Activated T-cell treated with anti-CD3 and anti-CD28 coated beads, Interleukin-2, amount 50 U/mL, for 24 hours (primary cell): ENCODE results near the gene CLIC4.
"Not testable (repeated sequence)": the region's sequence is repeated elsewhere in the genome, so short reads cannot be mapped to it uniquely, and the experiment has no call there.

Source experiments
- DNase-seq: peaks from one replicate; pipeline ENCODE4 v3.0.0-alpha.2; 2020
- H3K27ac Mint-ChIP-seq: 2 replicates; pipeline ENCODE4 v1.8.0; 2020; ENCODE audit warnings: mild to moderate bottlenecking, mixed read lengths
- H3K27me3 Mint-ChIP-seq: 2 replicates; pipeline ENCODE4 v1.8.0; 2020; ENCODE audit warnings: mixed read lengths
- H3K36me3 Mint-ChIP-seq: 2 replicates; pipeline ENCODE4 v1.8.0; 2020; ENCODE audit warnings: low read depth, mixed read lengths
- H3K4me1 Mint-ChIP-seq: 2 replicates; pipeline ENCODE4 v1.8.0; 2020; ENCODE audit warnings: low read depth, mixed read lengths
- H3K4me3 Mint-ChIP-seq: 2 replicates; pipeline ENCODE4 v1.8.0; 2020; ENCODE audit warnings: mild to moderate bottlenecking, moderate library complexity, mixed read lengths
- H3K9me3 Mint-ChIP-seq: 2 replicates; pipeline ENCODE4 v1.8.0; 2020; ENCODE audit warnings: mixed read lengths

The CLIC4 gene

DNA sequence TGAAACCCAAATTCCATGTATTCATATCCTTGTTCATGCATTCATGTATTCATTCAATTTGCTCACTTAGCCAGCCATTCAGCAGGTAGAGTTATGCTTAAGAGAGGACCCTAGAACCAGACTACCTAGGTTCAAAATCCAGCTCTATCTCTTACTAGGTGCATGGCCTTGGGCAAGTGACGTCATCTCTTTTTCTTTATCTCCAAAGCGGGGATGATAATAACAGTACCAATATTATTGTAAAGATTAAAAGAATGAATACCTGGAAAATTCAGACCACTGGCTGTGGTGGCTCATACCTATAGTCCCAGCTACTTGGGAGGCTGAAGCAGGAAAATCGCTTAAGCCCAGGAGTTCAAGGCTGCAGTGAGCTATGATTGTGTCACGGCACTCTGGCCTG is 33.9 kb upstream of the CLIC4 start:
- H3K4me3 Mint-ChIP-seq, result no peak overlapping the region
- H3K36me3 Mint-ChIP-seq, result no peaks in the 10 kb centered on the region
- H3K27me3 Mint-ChIP-seq, result no peaks in the 10 kb centered on the region
- no peak for DNase-seq
- no peak overlapping the region for H3K27ac Mint-ChIP-seq
- H3K4me1 Mint-ChIP-seq, result peaks cover 17% of the 10 kb centered on the region
- no peaks in the 10 kb centered on the region for H3K9me3 Mint-ChIP-seq

DNA sequence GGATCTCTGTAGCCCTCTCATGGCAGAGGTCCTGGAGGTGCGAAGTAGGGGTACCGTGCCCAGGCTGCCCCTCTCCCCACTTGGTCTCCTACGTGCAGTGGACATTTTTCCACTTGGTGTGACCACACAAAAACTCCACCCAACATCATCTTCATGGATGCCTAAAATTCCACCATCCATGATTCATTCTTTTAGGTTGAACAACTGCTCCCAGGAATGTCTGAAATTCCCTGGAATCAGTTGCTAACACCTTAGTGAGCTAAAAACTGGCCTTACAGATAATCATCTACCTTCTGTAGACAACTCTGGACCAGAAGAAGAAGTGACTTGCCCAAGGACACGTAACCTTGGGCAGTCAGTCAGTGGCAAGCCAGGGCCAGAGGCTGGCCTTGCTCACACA is 32.1 kb upstream of the CLIC4 start:
- Mint-ChIP-seq H3K4me3 (no peak overlapping the region), H3K27ac (no peak overlapping the region), H3K4me1 (peaks cover 17% of the 10 kb centered on the region), H3K27me3 (no peaks in the 10 kb centered on the region), H3K9me3 (no peaks in the 10 kb centered on the region), H3K36me3 (no peaks in the 10 kb centered on the region)
- no peak for DNase-seq

DNA sequence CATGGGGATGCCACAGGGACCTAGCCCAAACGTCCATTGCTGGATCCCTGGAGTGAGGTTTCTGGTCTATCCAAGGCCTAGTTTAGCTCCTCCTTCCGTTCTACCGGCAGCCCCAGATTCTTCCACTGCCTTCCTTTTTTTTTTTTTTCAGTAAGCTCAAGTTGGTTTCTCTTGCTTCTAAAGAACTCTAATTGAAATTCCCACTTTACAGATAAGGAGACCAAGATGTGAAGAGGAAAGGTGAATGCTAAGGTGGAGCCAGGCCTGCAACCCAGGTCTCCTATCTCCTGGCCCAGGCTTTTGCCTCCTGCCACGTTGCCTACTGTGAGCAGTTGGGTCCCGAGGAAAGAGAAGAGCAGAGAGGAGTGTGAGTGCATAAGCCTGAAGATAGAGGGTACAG is 31.5 kb upstream of the CLIC4 start:
- Mint-ChIP-seq H3K27me3 (no peaks in the 10 kb centered on the region), H3K36me3 (no peaks in the 10 kb centered on the region), H3K27ac (no peak overlapping the region), H3K4me3 (no peak overlapping the region), H3K9me3 (no peaks in the 10 kb centered on the region), H3K4me1 (peaks cover 17% of the 10 kb centered on the region)
- DNase-seq, result no peak

GRCh38 chr1:24714859-24715520 is 30.3 kb upstream of the CLIC4 start:
- Mint-ChIP-seq H3K27ac (peak overlapping the region; percentile 37), H3K4me1 (peaks cover 10% of the 10 kb centered on the region), H3K27me3 (no peaks in the 10 kb centered on the region), H3K9me3 (no peaks in the 10 kb centered on the region), H3K36me3 (no peaks in the 10 kb centered on the region), H3K4me3 (no peak overlapping the region)
- DNase-seq, result no peak

DNA sequence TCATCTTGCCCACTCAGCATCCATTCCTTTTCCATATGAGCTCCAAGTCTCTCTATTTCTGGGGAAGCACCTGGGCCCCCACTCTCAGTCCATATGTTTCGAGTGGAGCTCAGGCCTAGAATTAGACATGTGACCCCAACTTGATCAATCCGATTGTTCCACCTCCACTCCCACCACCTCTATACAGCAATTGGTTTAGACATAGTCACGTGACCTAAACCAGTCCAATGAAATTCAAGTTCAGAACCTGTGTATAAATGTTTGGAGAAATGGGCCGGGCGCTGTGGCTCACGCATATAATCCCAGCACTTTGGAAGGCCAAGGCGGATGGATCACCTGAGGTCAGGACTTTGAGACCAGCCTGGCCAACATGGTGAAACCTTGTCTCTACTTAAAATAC is 29.6 kb upstream of the CLIC4 start:
- DNase-seq, result no peak
- no peaks in the 10 kb centered on the region for H3K36me3 Mint-ChIP-seq
- no peak overlapping the region for H3K4me3 Mint-ChIP-seq
- H3K4me1 Mint-ChIP-seq, result peaks cover 7% of the 10 kb centered on the region
- no peak overlapping the region for H3K27ac Mint-ChIP-seq
- no peaks in the 10 kb centered on the region for H3K27me3 Mint-ChIP-seq
- H3K9me3 Mint-ChIP-seq, result no peaks in the 10 kb centered on the region

GRCh38 chr1:24717887-24718650 is 27.2 kb upstream of the CLIC4 start:
- DNase-seq, result no peak
- no peak overlapping the region for H3K4me3 Mint-ChIP-seq
- no peaks in the 10 kb centered on the region for H3K27me3 Mint-ChIP-seq
- H3K27ac Mint-ChIP-seq, result no peak overlapping the region
- H3K9me3 Mint-ChIP-seq, result no peaks in the 10 kb centered on the region
- no peaks in the 10 kb centered on the region for H3K36me3 Mint-ChIP-seq
- H3K4me1 Mint-ChIP-seq, result peaks cover 14% of the 10 kb centered on the region

DNA sequence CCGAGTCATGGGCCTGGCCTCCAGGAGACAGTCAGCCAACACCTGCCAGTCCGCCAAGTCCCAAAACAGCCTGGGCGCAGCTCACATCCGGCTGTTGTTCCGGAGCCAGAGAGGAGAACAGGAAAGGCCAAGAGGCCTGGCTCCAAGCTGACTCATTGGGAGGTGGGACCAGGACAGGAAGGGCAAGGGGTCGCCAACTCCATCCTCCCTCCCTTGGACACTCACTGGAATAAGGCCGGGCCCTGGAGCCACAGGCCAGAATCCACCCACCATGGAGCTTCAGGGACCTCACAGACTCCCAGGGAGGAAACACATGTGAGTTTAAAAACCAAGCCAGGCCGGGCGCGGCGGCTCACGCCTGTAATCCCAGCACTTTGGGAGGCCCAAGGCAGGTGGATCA is 25.1 kb upstream of the CLIC4 start:
- Mint-ChIP-seq H3K27me3 (no peaks in the 10 kb centered on the region), H3K9me3 (no peaks in the 10 kb centered on the region), H3K36me3 (no peaks in the 10 kb centered on the region), H3K27ac (no peak overlapping the region), H3K4me3 (no peak overlapping the region), H3K4me1 (peaks cover 10% of the 10 kb centered on the region)
- DNase-seq, result no peak

DNA sequence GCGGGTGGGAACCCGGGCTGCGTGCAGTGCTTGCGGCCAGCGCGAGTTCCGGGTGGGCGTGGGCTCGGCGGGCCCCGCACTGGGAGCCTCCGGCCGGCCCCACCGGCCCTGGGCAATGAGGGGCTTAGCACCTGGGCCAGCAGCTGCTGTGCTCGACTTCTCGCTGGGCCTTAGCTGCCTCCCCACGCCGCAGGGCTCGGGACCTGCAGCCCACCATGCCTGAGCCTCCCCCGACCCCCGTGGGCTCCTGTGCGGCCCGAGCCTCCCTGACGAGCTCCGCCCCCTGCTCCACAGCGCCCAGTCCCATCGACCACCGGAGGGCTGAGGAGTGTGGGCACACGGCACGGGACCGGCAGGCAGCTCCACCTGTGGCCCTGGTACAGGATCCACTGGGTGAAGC is 23.7 kb upstream of the CLIC4 start:
- no peak overlapping the region for H3K27ac Mint-ChIP-seq
- DNase-seq, result no peak
- no peaks in the 10 kb centered on the region for H3K27me3 Mint-ChIP-seq
- no peaks in the 10 kb centered on the region for H3K9me3 Mint-ChIP-seq
- H3K4me1 Mint-ChIP-seq, result peaks cover 7% of the 10 kb centered on the region
- H3K4me3 Mint-ChIP-seq, result no peak overlapping the region
- H3K36me3 Mint-ChIP-seq, result no peaks in the 10 kb centered on the region

GRCh38 chr1:24722073-24723035 is 22.9 kb upstream of the CLIC4 start:
- H3K4me1 Mint-ChIP-seq, H3K27ac Mint-ChIP-seq, H3K27me3 Mint-ChIP-seq, DNase-seq, H3K9me3 Mint-ChIP-seq, H3K36me3 Mint-ChIP-seq: not testable (repeated sequence)
- peak overlapping the region; percentile 62 for H3K4me3 Mint-ChIP-seq

- H3K36me3 Mint-ChIP-seq, result no peaks in the 10 kb centered on the region
- H3K9me3 Mint-ChIP-seq, result no peaks in the 10 kb centered on the region
- no peak for DNase-seq
- no peaks in the 10 kb centered on the region for H3K27me3 Mint-ChIP-seq
- H3K27ac Mint-ChIP-seq, result no peak overlapping the region
- H3K4me1 Mint-ChIP-seq, result peaks cover 11% of the 10 kb centered on the region
- no peak overlapping the region for H3K4me3 Mint-ChIP-seq
Measured at GRCh38 chr1:24724345-24725208, 20.7 kb upstream of the CLIC4 start.

GRCh38 chr1:24725209-24725651 is 20.0 kb upstream of the CLIC4 start:
- Mint-ChIP-seq H3K36me3 (no peaks in the 10 kb centered on the region), H3K4me3 (no peak overlapping the region), H3K4me1 (peaks cover 11% of the 10 kb centered on the region), H3K27ac (no peak overlapping the region), H3K27me3 (no peaks in the 10 kb centered on the region), H3K9me3 (no peaks in the 10 kb centered on the region)
- DNase-seq, result no peak

DNA sequence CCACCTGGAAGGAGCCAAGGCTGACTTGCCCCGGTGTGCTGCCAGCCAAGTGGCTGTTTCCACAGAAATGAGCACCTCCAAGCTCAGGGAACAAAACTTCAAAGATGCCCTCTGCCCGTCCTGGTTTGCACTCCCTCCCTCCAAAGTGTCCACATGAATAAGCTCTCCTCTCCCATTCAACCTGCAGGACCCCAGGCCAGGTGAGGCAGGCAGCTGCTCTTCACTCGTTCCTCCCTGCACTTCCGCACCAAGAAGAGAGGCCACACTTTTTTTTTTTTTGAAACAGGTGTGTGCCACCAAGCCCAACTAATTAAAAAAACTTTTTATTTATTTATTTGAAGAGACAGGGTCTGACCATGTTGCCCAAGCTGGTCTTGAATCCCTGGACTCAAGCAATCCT is 18.5 kb upstream of the CLIC4 start:
- no peak for DNase-seq
- H3K9me3 Mint-ChIP-seq, result no peaks in the 10 kb centered on the region
- no peaks in the 10 kb centered on the region for H3K27me3 Mint-ChIP-seq
- no peak overlapping the region for H3K4me3 Mint-ChIP-seq
- no peaks in the 10 kb centered on the region for H3K36me3 Mint-ChIP-seq
- H3K27ac Mint-ChIP-seq, result no peak overlapping the region
- H3K4me1 Mint-ChIP-seq, result peaks cover 11% of the 10 kb centered on the region

- DNase-seq, result no peak
- H3K4me3 Mint-ChIP-seq, result no peak overlapping the region
Measured at GRCh38 chr1:24727501-24728216, 17.6 kb upstream of the CLIC4 start.

More at GRCh38 chr1:24727501-24728216, 17.6 kb upstream of the CLIC4 start:
- peaks cover 5% of the 10 kb centered on the region for H3K4me1 Mint-ChIP-seq
- H3K27ac Mint-ChIP-seq, result no peak overlapping the region
- no peaks in the 10 kb centered on the region for H3K27me3 Mint-ChIP-seq
- no peaks in the 10 kb centered on the region for H3K9me3 Mint-ChIP-seq
- H3K36me3 Mint-ChIP-seq, result no peaks in the 10 kb centered on the region
